ENCODE data around the gene PLAGL1.

Gene PLAGL1

DNA sequence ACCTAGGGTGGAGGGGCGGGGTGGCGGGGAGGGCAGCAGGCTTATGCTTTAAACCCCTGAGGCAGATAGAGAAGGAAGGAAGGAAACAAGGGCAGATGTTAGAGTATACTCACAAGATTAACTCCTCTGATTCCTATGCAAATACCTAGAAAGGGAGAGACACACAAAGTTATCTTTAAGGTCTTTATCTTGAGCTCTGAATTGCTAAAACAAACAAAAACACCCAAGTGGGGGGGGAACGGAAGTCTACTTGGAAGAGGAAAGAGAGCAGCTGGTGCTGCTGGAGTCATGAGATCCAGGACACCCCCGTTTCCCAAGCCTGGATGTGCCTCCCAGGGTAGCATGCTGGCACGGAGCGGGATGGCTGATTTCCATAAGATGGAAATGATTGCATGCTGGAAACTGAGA lies 43.4 kb downstream of the PLAGL1 start:
- DNase-seq, result no peak

DNA sequence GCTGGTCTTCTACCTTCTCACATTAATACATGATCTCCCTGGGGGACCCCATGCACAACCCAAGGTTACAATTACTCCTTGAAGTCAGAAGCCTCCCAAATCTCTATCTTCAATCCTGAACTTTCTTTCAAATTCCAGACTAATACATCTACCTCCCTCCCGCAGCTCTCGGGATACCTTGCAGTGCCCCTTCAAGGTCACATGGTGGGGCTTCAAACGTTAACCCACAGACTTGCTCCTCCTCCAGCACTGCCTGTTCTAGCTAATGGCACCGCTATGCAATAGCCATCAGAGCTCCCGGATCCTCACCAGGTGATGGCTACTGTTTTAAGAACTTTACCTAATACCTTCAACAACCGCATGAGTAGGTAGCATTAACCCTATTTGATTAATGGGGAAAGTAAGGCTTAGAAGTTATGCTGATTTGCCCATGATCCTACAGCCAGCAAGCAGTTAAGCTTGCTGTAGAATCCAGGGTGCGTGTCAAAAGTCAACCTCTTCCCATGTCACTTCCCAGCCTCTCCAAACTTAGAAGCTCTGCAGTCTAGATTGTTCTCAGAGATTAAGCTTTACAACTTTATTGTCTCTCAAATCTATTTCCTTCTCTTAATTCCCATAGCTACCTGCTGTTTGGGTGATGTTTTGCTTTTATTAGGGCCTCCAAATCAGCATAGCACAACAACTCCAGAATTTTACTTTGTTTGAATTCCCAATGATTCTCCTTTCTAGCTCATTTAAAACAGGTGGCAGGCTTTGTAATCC lies 44.7 kb downstream of the PLAGL1 start:
- DNase-seq, result no peak

DNA sequence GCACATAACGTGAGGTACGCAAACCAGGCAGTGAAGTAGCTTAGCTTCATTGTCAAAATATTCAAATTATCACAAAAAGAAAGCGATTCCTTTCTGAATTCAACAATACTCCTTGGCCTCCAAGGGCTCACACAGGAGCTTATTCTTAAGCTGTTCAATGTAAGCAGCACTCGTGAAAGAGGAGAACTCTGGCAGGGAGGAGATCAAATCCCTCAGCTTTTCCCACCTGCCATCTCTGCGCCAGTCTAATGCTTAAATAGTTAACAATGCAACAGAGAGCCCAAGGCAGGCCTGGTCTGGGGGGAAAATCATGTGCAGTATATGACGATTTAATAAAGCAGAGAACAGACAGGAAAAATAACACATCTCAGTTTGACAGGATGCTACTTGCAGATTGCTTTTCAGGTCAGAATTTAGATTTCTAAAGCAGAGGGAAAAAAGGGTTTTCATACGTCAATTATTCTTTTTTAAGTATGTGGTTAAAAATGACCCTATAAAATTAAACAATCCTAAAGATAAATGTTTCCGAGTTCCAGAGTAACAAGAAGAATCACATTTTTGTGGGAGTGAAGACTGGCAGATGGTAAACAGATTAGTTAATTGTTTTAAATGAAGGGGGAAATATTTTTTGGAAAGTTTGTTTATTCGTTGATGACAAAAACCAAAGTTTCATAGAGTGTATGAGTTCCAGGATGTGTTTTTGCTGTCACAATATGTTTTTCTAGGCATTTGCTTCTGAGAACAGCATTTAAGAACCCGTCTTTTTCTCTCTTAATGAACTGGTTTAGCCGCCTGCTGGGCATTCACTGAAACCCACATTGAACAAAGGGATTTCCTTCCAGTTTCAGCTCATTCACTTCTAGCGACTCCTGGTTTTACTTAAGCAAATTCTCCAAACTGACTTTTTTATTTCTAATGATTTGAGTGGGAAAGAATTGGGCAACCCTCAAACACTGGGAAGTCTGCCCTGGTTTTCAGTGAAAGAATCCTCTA lies 45.9 kb downstream of the PLAGL1 start:
- DNase-seq, result no peak

DNA sequence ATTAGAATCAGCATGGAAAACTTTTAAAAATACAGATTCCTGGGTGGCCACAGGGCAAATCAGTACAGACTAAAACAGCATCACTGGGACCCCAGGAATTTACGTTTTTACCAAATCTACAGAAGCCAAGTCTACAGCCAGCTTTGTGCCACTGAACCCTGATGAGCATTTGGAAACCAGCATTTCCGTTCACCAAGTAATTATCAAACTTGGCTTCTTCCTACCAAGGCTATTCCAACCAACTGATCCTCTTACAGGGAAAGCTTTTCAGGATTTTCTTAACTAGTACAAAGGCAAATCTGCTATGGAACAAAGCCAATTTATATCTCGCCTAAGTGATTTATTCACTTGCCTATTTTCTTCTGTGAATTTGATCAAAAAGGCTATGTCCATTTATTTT lies 47.0 kb downstream of the PLAGL1 start:
- no peak for DNase-seq

DNA sequence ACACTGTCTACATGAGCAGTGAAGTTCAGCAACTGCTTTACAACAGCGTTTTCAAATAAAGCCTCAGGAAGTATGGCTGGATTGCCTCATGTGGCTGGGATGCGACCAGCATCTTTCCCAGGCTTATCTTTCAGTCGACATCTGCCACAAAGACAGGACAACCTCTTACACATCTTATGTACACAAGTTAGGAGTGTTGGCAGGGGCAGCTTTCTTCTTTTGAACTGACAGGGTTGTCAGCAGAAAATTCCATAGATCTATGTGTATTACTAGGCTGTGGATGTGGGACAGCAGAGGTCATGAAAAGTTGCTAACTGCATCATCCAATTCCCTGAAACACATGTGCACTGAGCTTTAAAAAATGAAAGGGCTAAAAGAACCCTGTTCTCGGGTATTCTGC lies 48.1 kb downstream of the PLAGL1 start:
- no peak for DNase-seq

DNA sequence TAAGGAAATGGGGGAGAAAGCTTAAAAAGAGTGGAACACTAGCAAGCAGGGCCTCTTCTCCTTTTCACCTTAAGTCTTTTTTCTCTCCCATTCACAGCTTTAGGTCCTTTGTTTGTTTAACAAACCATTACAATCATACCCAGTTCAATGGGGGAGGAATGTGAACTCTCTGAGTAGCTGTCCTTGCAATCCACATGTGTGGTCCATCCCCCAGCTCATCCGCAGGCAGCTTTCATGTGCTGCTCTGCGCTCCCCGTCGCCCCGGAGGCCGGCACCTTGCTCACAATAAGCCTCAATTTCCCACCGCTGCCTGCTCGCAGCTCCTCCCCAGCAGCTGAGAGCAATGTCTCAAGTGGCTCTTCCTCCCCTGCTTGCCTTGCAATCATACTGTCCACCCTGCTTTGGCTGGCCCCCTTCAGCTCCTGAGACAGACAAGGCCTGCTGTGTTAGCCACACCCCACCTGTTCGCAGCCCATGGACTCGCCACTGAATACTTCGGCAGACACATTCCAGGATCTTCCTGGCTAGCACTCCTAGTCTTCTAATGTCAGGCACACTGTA lies 49.1 kb downstream of the PLAGL1 start:
- DNase-seq, result no peak

DNA sequence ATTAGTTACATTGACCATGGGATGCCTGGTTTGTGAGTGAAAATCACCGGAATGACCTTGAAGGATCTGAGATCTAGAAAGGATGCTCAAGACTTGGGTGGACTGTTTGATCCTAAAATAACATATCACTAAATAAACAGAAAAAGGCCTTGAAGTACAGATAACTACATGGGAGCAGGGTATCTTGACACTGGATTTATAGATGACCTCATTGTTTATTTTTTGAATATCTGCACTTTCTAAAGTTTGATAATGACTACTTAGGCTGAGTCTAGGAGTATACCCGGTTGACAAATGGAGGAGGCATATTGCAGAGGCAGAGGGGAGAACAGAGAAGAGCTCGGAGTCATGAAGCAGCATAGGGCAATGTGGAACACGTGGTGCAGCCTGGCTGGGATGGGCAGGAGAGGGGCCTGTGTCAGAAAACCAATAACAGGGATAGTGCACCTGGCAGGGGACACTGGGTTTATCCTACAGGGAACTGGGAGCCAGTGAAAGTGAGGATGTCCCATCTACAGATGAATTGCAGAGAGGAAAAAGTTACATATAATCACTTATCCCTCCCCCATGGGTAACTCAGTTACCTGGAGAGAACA lies 50.3 kb downstream of the PLAGL1 start:
- DNase-seq, result no peak

DNA sequence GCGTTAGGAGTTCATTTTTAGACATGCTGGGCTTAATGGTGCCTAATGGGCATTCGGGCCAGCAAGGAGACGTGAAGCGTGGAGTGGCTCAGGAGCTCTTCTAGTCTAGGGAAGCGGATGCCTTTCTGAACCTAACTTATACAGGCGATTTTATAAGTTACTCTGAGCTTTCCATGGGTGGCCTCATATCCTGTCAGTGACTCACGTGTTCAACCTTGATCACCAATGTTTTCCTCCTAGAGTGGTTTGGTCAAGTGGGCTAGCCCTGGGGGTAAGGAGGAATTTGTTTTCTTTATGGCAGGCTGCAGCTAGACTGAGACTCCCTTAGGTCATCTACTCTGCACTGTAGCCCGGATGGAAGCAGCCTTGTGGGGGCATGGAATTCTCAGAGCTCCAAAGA lies 52.1 kb downstream of the PLAGL1 start:
- no peak for DNase-seq

DNA sequence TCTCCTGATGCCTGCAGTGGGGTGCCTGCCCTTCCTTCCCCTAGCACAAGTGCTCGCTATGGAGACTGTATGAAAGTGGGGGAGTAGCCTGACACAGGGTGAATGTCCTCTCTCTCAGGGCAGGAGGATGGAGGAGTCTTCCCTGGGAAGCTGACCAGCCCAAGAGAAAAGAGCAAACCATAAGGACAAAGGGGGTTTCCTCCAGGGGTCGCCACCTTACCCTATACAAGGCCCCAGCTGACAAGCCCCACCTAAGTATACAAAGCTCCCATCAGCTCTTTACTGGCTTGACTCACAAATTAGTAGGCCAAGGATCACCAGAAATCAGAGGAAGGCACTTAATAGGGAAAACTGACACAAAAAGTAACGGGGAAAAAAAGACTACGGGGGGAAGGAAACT lies 54.1 kb downstream of the PLAGL1 start:
- DNase-seq, result no peak

DNA sequence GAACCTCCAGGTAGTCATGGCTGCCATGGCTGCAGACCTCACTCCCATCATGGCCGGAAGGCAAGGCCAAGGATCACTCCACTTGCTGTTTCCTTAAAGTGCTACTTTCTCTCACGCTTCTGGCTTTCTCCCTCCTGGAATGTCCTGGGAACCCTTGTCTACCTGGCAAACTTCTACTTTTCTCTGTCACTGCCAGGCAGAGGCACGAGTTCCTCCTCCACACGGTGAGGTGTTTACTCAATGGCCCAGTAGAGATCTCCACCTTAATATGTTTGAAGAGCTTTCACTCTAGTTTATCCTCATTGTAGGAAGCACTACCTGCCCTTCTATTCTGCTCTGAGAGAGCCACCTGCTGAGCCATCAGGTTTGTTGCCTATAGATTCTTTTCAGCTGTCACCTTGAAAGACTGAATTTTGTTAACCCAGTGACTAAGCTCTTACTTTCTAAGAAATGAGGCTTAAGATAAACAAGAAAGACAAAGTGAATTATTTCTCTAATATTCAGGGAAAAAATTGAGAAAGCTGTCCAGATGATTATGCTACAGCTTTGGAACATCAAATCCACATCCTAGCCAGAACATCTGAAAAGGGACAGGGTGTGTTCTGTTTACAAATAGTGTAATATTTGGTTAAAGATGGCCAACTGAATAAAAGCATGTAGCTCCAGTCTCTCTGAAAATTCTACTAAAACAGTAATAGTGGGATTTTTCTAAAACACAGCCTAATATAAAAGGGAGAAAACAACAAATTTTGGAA lies 54.9 kb downstream of the PLAGL1 start:
- DNase-seq, result no peak

DNA sequence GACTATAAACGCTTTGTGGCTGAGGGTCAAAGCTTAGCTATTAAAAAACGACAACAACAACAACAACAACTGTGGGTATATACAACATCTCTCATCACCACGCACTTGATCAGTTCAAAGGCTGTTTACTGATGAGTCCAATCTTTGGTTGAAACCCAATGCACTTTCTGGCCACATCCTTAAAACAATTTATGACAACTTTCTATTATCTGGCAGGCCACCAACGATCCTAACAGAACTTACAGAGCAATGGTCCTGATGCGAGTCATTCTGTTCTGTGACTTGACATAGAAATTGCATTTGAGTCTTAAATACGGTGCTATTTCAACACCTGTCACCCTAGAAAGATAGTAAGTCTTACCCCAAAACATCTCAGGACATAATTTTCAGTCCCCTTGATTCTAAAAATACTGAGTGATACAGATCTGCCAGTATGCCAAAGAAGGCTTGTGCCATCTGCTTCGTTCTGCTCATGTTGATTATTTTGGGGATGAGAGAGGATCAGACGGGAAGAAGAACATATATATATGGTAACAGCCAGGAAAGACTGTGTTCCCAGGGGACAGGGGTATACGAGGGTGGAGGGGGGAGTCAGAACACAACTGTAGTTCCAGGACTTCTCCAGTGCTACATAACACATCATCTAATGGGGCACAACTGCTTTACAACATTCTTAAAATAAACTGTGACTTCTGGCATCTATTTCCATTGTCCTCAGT lies 55.8 kb downstream of the PLAGL1 start:
- no peak for DNase-seq

DNA sequence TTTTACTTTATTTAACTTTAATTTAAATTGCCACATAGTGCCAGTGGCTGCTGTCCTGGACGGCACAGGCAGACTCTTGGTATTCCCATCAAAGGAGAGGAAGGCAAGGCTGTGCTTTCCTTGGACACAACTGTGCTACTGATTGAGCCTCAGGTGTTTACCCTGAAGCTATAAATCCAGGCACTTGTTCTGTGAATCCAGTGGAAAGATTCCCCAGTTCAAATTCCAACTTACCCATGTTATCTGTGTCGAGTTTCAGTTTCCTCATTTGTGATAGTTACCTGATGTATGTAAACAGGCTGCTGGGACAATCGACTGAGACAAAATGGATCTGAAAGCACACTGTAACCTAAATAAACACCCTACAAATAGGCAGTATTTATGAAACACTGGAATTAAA lies 57.2 kb downstream of the PLAGL1 start:
- no peak for DNase-seq

DNA sequence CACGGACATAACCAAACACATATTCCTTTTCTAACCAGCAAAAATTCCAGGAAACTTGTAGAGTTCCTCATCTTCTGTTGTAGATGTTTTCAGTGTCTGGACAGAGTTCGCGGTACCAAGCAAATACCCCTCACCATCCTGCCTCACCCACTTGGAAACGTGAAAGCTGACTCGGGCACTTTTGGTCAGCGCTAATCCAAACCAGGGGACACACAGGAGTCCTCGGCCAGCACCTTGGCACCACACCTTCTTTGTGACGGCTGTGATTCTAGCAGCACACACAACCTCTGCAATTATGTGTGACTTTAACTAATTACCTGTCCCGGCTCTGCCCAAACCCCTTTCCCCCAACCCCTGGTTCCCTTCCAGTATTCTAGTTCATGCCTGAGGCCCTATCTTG lies 58.1 kb downstream of the PLAGL1 start:
- no peak for DNase-seq

DNA sequence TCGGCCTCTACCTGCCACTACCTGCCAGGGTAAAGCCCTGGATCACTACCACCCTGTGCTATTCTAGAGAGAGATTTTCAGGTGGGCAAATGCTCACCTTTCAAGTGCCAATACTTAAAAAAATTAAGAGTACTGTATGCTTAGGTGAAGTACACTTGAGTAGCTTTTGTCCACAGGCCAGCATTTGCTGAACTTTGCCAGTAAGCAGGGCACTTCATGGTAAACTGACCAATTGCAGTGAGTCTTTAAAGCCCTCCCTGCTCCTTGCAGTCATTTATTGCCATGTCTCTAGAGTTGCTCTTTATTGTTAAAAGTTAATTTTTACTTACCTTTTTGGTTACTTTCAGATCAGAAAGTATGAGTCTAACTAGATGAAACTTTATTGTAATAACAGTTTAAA lies 58.5 kb downstream of the PLAGL1 start:
- DNase-seq, result no peak

DNA sequence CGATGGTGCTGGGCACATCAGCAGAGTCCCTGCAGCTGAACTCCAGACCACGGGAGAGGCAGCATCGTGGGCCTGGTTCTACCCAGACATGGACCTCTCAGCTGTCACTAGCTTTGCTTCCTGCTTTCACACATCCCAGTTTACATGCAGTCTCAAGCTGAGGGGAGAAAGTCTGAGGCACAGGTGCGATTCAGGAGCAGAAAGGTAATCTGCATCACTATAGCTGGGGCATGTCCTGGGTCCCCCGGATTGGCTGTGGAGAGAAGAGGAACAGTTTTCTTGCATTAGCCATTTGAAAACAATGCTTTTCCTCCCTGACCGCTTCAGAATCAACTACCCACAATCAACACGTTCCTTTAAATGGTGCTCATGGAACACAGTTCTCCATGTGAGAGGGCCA lies 59.9 kb downstream of the PLAGL1 start:
- no peak for DNase-seq

DNA sequence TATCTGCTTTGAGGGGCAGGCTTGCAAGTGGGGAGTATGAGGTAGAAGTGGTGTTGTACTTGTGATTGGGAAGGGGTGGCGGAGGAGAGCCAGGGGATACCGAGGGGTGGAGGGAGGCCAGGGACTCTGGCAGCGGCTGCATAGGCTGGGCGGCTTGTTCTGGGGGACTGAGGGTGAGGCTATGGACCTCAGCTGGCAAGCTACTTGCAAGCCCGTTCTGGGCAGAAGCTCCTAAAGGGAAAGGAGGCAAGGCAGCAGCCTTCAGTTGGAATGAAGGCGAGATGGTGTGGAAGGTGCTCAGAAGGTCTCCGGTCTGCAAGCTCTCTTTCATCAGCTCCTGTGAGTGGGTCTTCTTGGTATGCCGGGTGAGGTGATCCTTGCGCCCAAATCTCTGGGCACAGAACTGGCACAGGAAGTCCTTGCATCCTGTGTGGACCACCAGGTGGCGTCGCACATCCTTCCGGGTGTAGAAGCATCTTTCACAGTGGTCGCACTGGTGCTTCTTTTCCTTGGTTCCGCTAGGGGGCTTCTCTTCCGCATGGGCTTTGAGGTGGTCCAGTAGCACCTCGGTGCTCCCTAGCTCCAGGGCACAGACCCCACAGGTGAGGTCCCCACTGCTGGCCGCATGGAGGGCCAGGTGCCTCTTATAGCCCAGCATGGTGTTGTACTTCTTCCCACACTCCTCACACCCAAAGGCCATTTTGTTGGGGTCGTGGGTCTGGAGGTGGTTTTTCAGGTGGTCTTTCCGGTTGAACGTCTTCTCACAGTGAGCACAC lies 66.0 kb downstream of the PLAGL1 start:
- peak; percentile 47 to 54 for DNase-seq

DNA sequence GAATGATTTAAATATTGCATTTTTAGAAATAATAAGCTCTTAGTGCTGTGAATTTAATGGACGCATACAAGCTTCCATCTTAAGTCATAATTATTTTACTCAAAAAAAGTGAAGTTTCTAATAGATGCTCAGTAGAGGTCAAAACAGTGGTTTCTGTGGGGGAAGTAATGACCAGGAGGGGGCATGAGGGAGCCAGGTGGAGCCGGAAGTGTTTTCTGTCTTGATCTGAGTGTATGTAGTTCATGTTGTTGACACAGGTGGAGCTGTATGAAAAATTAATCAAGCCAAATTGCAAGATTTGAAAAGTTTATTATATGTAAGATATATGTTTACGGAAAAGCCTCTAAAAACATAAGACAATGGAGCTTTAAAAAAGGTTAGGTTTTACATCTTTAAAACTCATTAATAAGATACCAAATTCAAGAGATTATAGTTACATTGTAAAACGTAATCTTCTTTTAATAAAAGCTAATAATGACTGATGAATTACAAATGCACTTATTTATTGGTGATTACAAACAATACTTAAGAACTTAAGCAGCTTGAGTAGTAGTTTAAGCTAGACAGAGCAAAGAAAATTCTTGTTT lies 68.0 kb downstream of the PLAGL1 start:
- DNase-seq, result peak; percentile 49 to 70

DNA sequence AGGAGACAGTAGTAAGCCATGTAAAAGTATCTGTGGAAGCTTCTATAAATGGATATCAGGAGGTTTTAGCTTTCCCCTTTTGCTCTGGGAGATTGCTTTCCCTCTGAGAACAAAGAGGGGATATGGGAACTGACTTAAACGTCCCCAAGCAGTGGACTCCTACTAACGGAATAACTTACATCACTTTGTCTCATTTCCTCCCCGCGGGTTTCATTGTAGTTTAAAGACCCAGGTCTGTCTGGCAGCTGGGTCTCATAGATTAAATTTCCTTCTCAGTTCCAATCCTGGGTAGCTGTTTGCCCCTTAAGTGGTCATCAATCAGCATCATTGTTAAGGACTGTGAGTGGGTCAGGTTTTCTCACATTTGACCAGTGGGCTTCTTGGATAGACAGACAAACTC lies 68.7 kb downstream of the PLAGL1 start:
- no peak for DNase-seq

DNA sequence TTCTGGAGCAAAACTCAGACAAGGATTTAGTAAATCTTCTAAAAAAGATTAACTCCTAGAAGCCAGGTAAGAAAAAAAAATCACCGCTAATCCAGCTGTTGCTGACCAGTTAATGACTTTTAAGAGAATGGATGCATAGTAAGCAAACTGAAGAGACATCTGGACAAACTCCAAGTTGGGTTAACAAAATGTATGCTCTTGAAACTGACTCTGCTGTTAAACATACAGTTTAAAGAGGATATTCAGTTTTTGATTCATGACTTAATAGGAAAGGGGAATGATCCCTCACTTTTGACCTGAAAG lies 70.4 kb downstream of the PLAGL1 start:
- DNase-seq, result no peak

DNA sequence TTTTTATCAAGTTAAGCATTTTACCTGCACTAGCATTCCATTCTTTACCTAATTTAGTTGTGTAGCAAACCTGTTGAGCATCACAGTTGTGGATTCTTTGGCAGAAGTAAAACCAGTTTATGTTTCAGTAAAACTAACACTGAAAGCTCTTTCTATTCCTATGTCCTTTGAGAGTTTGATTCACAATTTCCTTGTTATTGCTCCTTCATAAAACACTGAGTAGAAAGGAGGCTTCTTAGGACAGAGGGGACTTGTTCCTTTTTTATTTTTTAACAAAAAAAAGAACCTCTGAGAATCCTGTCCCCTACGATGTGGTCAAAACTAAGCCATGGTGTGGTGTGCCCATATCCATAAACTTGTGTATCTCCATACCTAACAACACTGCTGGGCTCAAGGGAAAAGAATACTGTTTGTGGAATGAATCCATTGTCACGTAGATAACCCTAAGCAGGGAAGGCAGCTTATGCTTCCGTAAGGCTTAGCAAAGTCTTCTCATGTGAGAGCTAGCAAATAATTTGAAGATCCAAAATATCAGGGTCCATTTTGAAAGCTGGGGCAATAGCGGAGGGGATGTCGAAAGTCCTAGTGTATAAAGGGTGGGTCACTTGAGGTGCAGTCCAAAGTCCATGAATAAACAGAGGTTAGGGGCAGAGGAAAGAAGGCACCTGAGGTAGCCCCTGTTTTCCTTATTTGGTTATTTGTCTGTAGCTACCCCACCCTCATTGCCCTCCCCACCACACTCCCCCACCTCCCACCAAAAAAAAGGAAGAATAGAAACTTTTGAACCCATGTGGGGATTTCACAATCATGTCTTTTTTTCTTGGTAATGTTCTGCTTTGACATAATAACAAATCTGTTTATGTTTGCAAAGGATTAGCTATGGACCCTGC lies 71.0 kb downstream of the PLAGL1 start:
- no peak for DNase-seq

Data from CD4-positive, alpha-beta T cell treated with Interleukin-1 beta for 1 hour (primary cell).